HepG2 (cell line): Measurements from ENCODE around the gene SAMM50. TPM values are rescaled to one million over a fixed set of nuclear protein-coding genes. Genes with fewer than 3 reads are reported as not detected.

Experiments used
- ARID2 ChIP-seq: sonication (generic); formaldehyde crosslinking; IDR thresholded peaks from 2 replicates; pipeline ENCODE4 v1.8.1; 2022; ENCODE audit warnings: mild to moderate bottlenecking, missing genetic modification reagents, borderline replicate concordance
- ASH2L ChIP-seq: fragments of 300-600, 200-600 bp; sonication (generic); IDR thresholded peaks from 2 replicates; pipeline ENCODE4 v1.7.0; 2017; ENCODE audit warnings: low read depth, mild to moderate bottlenecking, moderate library complexity, mixed read lengths, low read length; ENCODE audit not compliant: insufficient read length
- BCL6 ChIP-seq: IDR thresholded peaks from 2 replicates; pipeline ENCODE4 v1.6.1; 2016; ENCODE audit warnings: missing genetic modification reagents, missing compliant biosample characterization
- BORCS8-MEF2B ChIP-seq: sonication (generic); formaldehyde crosslinking; IDR thresholded peaks from 2 replicates; pipeline ENCODE4 v1.8.0; 2022; ENCODE audit warnings: mild to moderate bottlenecking, missing genetic modification reagents
- FOXP1 ChIP-seq, 2 experiments: fragments of 450-650 bp in 1 of 2; IDR thresholded peaks; 2 replicates each; pipeline ENCODE4 v1.6.1; 2017 to 2018; ENCODE audit warnings: antibody characterized with exemption in 1 of 2
- HOXA3 ChIP-seq: sonication (generic); formaldehyde crosslinking; IDR thresholded peaks from 2 replicates; pipeline ENCODE4 v1.5.0; 2020; ENCODE audit warnings: missing genetic modification reagents
- MED8 ChIP-seq: sonication (generic); formaldehyde crosslinking; IDR thresholded peaks from 2 replicates; pipeline ENCODE4 v1.8.1; 2023; ENCODE audit warnings: mild to moderate bottlenecking, missing genetic modification reagents; ENCODE audit not compliant: insufficient replicate concordance
- NAIF1 ChIP-seq: sonication (generic); formaldehyde crosslinking; IDR thresholded peaks from 2 replicates; pipeline ENCODE4 v1.5.0; 2020; ENCODE audit warnings: mild to moderate bottlenecking, missing genetic modification reagents, borderline replicate concordance
- NFYB ChIP-seq: sonication (generic); formaldehyde crosslinking; IDR thresholded peaks from 2 replicates; pipeline ENCODE4 v1.4.0; 2020; ENCODE audit warnings: missing genetic modification reagents
- RARG ChIP-seq: sonication (generic); formaldehyde crosslinking; IDR thresholded peaks from 2 replicates; pipeline ENCODE4 v1.4.0; 2020; ENCODE audit warnings: low read depth, mild to moderate bottlenecking, missing genetic modification reagents
- RFX5 ChIP-seq: IDR thresholded peaks from 2 replicates; pipeline ENCODE4 v1.6.1; 2011; ENCODE audit warnings: low read depth, low read length, improper control_type of control experiment
- RXRB ChIP-seq: IDR thresholded peaks from 2 replicates; pipeline ENCODE4 v1.6.1; 2016; ENCODE audit warnings: borderline replicate concordance, missing genetic modification reagents, missing compliant biosample characterization
- SAFB2 ChIP-seq: sonication (generic); formaldehyde crosslinking; IDR thresholded peaks from 2 replicates; pipeline ENCODE4 v1.5.1; 2020; ENCODE audit warnings: missing genetic modification reagents, low read depth, mild to moderate bottlenecking, borderline replicate concordance
- TBX2 ChIP-seq: sonication (generic); formaldehyde crosslinking; IDR thresholded peaks from 2 replicates; pipeline ENCODE4 v1.5.0; 2020; ENCODE audit warnings: missing genetic modification reagents, mild to moderate bottlenecking, borderline replicate concordance
- ZC3H4 ChIP-seq: sonication (generic); formaldehyde crosslinking; IDR thresholded peaks from 2 replicates; pipeline ENCODE4 v1.4.0; 2020; ENCODE audit warnings: missing genetic modification reagents, borderline replicate concordance
- ZFX ChIP-seq: sonication (generic); formaldehyde crosslinking; IDR thresholded peaks from 2 replicates; pipeline ENCODE4 v1.4.0; 2020; ENCODE audit warnings: mild to moderate bottlenecking, low read depth, missing genetic modification reagents, moderate library complexity
- ZNF180 ChIP-seq: sonication (generic); formaldehyde crosslinking; IDR thresholded peaks from 2 replicates; pipeline ENCODE4 v1.4.0; 2020; ENCODE audit warnings: low read depth, missing genetic modification reagents, borderline replicate concordance
- ZNF274 ChIP-seq: sonication (generic); formaldehyde crosslinking; IDR thresholded peaks from 2 replicates; pipeline ENCODE4 v1.5.1; 2020; ENCODE audit warnings: mild to moderate bottlenecking, missing genetic modification reagents
- ZSCAN29 ChIP-seq: sonication (generic); formaldehyde crosslinking; conservative IDR thresholded peaks from 2 replicates; pipeline ENCODE4 v1.4.0; 2020; ENCODE audit warnings: mild to moderate bottlenecking, missing genetic modification reagents
- polyA plus RNA-seq, 8 experiments: library from polyadenylated mRNA; depleted of rRNA in 3 of 8; stranded (reverse) in 7 of 8; unstranded in 1 of 8; fragments of >200 nt; fragmentation: Illumina TruSeq in 4 of 8; extraction: Trizol in 4 of 8; gene quantifications; 2 replicates each; pipeline versions ENCODE4 v1.2.1 to v1.2.3, GENCODE V29; 2011 to 2016; ENCODE audit warnings: low read depth in 4 of 8, missing spikeins in 1 of 8, mixed read lengths in 1 of 8; ENCODE audit not compliant: insufficient read depth in 1 of 8
- total RNA-seq, 5 experiments: library from RNA; depleted of rRNA; stranded (reverse); fragments of >200 nt; fragmentation: Illumina TruSeq; extraction: Trizol; gene quantifications; 2 replicates each; pipeline ENCODE4 v1.2.3, GENCODE V29; 2016; ENCODE audit warnings: low read depth in 1 of 5
- TF ChIP-seq, protein P1 (sequence below): sonication (generic); formaldehyde crosslinking; IDR thresholded peaks from 2 replicates; pipeline ENCODE4 v1.5.1; 2020; ENCODE audit warnings: mild to moderate bottlenecking, missing genetic modification reagents, borderline replicate concordance
- TF ChIP-seq, protein P2 (sequence below): sonication (generic); formaldehyde crosslinking; IDR thresholded peaks from 2 replicates; pipeline ENCODE4 v1.4.0; 2020; ENCODE audit warnings: missing genetic modification reagents
- TF ChIP-seq, protein P3 (sequence below): sonication (generic); formaldehyde crosslinking; IDR thresholded peaks from 2 replicates; pipeline ENCODE4 v1.8.1; 2023; ENCODE audit warnings: mild to moderate bottlenecking, inconsistent platforms, moderate library complexity, missing genetic modification reagents, borderline replicate concordance
- TF ChIP-seq, protein P4 (sequence below): sonication (generic); formaldehyde crosslinking; IDR thresholded peaks from 2 replicates; pipeline ENCODE4 v1.4.0; 2020; ENCODE audit warnings: mild to moderate bottlenecking, missing genetic modification reagents
- TF ChIP-seq, protein P5 (sequence below): sonication (generic); formaldehyde crosslinking; IDR thresholded peaks from 2 replicates; pipeline ENCODE4 v1.4.0; 2020; ENCODE audit warnings: missing genetic modification reagents, mild to moderate bottlenecking, borderline replicate concordance
- TF ChIP-seq, protein P6 (sequence below): sonication (generic); formaldehyde crosslinking; IDR thresholded peaks from 2 replicates; pipeline ENCODE4 v1.5.0; 2020; ENCODE audit warnings: missing genetic modification reagents

The SAMM50 gene
- total and polyA plus RNA-seq, 2 of the 13 experiments (the other 11 are each of a cell fraction or from before 2014, with no cell fraction given): 34.7 to 63.4 TPM

DNA sequence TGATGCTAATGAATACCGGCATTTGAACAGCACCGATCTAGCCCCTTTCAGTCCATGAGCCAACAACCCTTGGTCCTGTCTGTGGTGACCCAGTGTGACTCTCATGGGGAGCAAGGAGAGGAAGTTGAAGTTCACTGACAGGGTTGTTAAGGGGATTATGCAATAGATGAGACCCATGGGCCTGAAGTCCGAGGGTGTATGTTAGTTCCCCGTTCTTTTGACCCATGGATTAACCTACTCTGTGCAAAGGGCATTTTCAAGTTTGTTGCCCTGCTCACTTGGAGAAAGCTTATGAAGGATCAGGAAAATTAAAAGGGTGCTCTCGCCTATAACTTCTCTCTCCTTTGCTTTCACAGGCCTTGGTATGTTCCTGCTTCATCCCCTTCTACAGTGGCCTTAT lies 26.8 kb upstream of the SAMM50 start (continued):
- no peak for TF ChIP-seq NFYB (CRISPR knock-in tag)
- TF ChIP-seq, protein P1, sequence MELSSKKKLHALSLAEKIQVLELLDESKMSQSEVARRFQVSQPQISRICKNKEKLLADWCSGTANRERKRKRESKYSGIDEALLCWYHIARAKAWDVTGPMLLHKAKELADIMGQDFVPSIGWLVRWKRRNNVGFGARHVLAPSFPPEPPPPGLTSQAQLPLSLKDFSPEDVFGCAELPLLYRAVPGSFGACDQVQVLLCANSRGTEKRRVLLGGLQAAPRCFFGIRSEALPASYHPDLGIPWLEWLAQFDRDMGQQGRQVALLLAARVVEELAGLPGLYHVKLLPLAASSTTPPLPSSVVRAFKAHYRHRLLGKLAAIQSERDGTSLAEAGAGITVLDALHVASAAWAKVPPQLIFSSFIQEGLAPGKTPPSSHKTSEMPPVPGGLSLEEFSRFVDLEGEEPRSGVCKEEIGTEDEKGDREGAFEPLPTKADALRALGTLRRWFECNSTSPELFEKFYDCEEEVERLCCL (CRISPR knock-in tag): no peak
- peak; percentile 74 for TF ChIP-seq BCL6
- TF ChIP-seq, protein P2, sequence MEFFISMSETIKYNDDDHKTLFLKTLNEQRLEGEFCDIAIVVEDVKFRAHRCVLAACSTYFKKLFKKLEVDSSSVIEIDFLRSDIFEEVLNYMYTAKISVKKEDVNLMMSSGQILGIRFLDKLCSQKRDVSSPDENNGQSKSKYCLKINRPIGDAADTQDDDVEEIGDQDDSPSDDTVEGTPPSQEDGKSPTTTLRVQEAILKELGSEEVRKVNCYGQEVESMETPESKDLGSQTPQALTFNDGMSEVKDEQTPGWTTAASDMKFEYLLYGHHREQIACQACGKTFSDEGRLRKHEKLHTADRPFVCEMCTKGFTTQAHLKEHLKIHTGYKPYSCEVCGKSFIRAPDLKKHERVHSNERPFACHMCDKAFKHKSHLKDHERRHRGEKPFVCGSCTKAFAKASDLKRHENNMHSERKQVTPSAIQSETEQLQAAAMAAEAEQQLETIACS (CRISPR knock-in tag): no peak
- TF ChIP-seq, protein P3, sequence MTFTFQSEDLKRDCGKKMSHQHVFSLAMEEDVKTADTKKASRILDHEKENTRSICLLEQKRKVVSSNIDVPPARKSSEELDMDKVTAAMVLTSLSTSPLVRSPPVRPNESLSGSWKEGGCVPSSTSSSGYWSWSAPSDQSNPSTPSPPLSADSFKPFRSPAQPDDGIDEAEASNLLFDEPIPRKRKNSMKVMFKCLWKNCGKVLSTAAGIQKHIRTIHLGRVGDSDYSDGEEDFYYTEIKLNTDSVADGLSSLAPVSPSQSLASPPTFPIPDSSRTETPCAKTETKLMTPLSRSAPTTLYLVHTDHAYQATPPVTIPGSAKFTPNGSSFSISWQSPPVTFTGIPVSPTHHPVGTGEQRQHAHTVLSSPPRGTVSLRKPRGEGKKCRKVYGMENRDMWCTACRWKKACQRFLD (CRISPR knock-in tag): no peak
- TF ChIP-seq, protein P4, sequence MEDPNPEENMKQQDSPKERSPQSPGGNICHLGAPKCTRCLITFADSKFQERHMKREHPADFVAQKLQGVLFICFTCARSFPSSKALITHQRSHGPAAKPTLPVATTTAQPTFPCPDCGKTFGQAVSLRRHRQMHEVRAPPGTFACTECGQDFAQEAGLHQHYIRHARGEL (CRISPR knock-in tag): no peak
- TF ChIP-seq BORCS8-MEF2B (CRISPR knock-in tag): 0 out of 2 replicates have a peak, but pooled peaks have one; percentile 17
- no peak for TF ChIP-seq ZSCAN29 (CRISPR knock-in tag)
- TF ChIP-seq ZNF274 (CRISPR knock-in tag): no peak
- TF ChIP-seq ASH2L: no peak
- TF ChIP-seq RFX5: no peak
- no peak for TF ChIP-seq RARG
- TF ChIP-seq ZFX (CRISPR knock-in tag): 0 out of 2 replicates have a peak, but pooled peaks have one; percentile 18
- TF ChIP-seq HOXA3 (CRISPR knock-in tag): peak; percentile 51; the same call in 1 of the 2 replicates
- peak; percentile 96 for TF ChIP-seq RXRB (CRISPR knock-in tag)
- TF ChIP-seq ZNF180 (CRISPR knock-in tag): no peak
- TF ChIP-seq ARID2 (CRISPR knock-in tag): no peak
- TF ChIP-seq FOXP1 (IDR thresholded peaks at IDR 0.05): no peak
- TF ChIP-seq FOXP1 (CRISPR knock-in tag; IDR thresholded peaks at IDR 0.05): 0 out of 2 replicates have a peak, but pooled peaks have one; percentile 27
- no peak for TF ChIP-seq ZC3H4 (CRISPR knock-in tag)
- TF ChIP-seq TBX2 (CRISPR knock-in tag): peak; percentile 40; the same call in 1 of the 2 replicates
- no peak for TF ChIP-seq NAIF1 (CRISPR knock-in tag)
- TF ChIP-seq, protein P5, sequence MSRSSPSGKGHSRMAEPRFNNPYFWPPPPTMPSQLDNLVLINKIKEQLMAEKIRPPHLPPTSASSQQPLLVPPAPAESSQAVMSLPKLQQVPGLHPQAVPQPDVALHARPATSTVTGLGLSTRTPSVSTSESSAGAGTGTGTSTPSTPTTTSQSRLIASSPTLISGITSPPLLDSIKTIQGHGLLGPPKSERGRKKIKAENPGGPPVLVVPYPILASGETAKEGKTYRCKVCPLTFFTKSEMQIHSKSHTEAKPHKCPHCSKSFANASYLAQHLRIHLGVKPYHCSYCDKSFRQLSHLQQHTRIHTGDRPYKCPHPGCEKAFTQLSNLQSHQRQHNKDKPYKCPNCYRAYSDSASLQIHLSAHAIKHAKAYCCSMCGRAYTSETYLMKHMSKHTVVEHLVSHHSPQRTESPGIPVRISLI (CRISPR knock-in tag): no peak
- no peak for TF ChIP-seq SAFB2 (CRISPR knock-in tag)
- TF ChIP-seq, protein P6, sequence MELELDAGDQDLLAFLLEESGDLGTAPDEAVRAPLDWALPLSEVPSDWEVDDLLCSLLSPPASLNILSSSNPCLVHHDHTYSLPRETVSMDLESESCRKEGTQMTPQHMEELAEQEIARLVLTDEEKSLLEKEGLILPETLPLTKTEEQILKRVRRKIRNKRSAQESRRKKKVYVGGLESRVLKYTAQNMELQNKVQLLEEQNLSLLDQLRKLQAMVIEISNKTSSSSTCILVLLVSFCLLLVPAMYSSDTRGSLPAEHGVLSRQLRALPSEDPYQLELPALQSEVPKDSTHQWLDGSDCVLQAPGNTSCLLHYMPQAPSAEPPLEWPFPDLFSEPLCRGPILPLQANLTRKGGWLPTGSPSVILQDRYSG: no peak
- no peak for TF ChIP-seq MED8 (CRISPR knock-in tag)
